EH (cell line): ENCODE measurements around the gene MAP4K3.
A peak's percentile ranks its signal among the peaks of the same experiment; 100 is the strongest.

ENCODE experiments used
- DNase-seq: peaks from one replicate; pipeline ENCODE4 v3.0.0-alpha.2; 2015; ENCODE audit warnings: low read depth

MAP4K3 gene

DNA sequence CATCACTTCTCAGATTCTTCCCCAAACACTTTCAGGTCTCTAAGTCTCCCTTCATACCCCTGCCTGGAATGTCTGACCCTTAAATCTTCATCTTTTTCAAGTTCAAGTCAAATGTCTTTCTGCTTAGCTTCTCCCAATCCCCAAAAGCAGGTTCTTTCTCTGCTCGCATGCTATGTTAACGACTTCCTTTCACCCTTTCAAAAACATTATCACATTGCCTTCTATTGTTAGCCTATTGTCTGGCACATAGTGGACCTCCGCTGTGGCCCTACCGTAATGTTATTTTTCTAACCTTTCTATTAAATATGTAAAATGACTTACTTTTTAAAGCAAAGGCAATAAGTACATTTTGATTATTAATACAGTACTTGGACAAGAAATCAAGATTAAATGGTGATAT lies 195.5 kb downstream of the MAP4K3 start:
- no peak for DNase-seq

DNA sequence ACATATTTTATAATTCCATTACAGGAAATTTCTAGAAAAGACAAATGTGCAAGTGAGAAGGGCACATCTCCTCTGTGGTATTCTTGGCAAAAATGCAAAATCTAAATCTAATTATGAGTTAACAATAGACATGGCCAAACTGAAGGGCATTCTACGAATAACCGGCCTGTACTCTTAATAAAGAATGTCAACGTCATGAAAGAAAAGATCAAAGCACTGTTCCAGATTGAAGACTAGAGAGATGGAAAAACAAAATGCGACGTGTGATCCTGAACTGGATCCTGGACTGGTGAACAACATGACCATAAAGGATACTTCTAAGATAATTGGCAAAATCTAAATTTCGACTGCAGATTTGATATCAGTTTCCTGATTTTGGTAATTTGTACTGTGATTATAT lies 196.3 kb downstream of the MAP4K3 start:
- DNase-seq: no peak

GRCh38 chr2:39234754-39235153 lies 202.3 kb downstream of the MAP4K3 start:
- no peak for DNase-seq

GRCh38 chr2:39232141-39232540 lies 204.9 kb downstream of the MAP4K3 start:
- DNase-seq: peak; percentile 77

- no peak for DNase-seq
These were observed 208.5 kb downstream of the MAP4K3 start for GRCh38 chr2:39228413-39229209.

GRCh38 chr2:39227628-39228412 lies 209.3 kb downstream of the MAP4K3 start:
- peak; percentile 72 for DNase-seq

GRCh38 chr2:39225567-39225966 lies 211.5 kb downstream of the MAP4K3 start:
- no peak for DNase-seq

DNA sequence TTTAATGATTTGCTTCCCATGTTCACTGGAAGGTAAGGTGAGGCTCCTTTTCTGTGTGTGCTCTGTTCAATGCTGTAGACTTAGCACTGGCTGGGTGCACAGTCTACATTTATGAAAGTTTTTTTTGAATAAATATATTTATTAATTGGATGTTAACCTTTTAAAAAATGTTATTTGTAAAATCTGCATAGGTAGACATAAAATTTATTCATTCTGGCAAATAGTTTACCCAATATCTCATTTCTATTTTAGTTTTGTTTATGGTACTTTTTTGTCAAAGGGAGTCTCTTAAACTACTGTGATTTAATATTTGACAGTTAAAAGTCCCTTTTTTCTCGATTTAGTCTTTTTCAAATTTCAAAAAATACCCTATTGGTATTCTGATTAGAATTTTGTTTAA lies 213.2 kb downstream of the MAP4K3 start:
- DNase-seq: no peak

DNA sequence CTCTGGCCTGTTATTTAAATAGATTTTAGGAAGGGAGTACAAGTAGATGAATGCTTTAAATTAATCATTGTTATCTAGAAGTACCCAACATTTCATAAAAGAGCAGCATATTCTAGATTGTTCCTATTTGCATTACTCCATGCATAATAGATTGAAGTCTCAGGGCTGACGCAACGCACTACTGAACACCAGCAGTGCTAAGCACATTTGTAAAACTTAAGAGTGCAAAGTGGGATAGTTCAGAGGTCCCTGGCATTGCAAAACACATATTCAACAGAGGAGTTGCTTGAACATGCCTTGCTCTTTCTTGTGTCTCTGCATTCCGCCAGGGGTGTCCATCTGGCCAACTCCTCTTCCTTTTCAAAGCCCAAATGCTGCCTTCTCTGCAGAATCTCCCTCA lies 215.6 kb downstream of the MAP4K3 start:
- no peak for DNase-seq

DNA sequence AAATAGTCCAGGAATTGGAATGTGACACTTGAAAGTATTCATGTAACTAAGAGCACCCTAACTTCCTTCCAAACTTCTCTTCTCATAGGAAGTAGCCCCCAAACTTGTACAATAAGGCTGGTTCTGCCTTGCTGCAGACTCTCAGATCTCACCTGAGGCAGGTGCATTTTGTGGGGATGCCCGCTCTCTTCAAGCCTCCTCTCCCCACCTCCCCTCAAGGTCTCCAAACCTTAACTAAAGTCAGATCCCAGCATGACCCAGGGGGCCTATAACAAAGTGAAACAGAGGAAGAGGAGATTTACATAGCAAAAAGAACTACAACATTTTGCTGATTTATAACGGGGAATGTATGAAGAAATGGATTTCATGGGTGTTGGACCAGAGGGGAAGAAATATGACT lies 216.9 kb downstream of the MAP4K3 start:
- no peak for DNase-seq

DNA sequence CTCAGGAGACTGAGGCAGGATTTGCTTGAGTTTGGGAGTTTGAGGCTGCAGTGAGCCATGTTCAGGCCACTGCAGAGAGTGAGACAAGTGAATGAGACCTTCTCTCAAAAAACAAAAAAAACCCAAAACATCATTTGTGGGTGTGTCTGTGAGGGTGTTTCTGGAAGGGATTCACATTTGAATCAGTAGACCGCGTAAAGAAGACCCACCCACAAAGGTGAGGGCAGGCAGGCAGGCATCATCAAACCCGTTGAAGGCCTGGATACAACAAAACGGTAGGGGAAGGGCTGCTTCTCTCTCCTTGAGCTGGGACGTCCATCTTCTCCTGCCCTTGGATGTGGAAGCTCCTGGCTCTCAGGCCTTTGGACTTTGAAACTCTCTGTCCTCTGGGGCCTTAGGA lies 218.7 kb downstream of the MAP4K3 start:
- no peak for DNase-seq

DNA sequence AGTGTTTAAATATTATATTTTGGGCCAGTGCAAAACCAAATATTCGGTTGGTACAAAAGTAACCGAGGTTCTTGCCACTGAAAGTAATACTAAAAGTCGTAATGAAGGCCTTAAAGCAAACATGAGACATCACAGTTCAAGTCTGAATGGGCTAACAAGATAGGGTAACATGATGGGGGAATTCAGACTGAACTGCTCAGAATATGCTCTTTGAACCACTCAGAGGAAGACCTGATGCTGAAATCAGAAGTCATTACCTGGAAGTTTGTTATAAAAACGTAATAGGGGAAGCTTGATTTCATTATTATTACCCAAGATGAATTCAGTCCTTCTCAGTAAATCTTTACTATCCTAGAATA lies 219.9 kb downstream of the MAP4K3 start:
- no peak for DNase-seq

- no peak for DNase-seq
These were observed 220.5 kb downstream of the MAP4K3 start for GRCh38 chr2:39216346-39217191.

- DNase-seq: no peak
These were observed 221.5 kb downstream of the MAP4K3 start for GRCh38 chr2:39215545-39215944.

DNA sequence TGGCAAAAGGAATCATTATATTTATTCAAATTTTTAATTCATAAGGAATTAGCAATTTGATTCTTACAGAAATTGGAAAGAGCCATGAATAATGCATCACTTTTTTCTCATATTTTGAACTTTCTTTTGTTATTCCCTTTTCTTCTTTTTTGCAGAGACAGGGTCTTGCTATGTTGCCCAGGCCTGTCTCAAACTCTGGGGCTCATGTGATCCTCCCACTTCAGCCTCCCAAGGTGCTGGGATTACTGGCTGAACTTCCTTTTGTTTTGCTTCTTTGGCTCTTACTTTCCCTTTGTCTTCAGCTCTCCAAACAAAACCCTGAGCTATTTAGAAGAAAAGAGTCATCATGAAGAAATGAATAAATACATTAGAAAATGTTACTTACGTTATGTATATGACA lies 224.1 kb downstream of the MAP4K3 start:
- no peak for DNase-seq

DNA sequence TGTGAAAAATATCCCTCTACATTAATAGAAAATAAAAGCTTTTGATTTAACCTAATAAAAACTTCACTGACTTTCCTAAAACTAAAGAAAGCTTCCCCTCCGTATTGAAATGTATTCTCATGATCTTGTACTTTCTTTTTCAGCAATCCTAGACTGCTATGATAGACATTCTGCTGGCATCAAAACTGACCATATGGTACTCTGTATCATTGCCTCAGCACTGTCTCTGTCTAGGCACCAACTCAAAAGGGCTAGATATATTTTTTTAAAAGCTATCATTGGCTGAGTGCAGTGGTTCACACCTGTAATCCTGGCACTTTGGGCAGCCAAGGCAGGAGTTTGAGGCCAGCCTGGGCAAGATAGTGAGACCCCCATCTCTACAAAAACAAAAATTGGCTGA lies 226.2 kb downstream of the MAP4K3 start:
- no peak for DNase-seq

- DNase-seq: no peak
These were observed 233.7 kb downstream of the MAP4K3 start for GRCh38 chr2:39203382-39203781.

- no peak for DNase-seq
These were observed 234.3 kb downstream of the MAP4K3 start for GRCh38 chr2:39202639-39203369.
